ENCODE measurements around the gene TMTC1.

Gene TMTC1

GRCh38 chr12:29547151-29547632 lies 236.6 kb downstream of the TMTC1 start:
- H3K9me3 ChIP-seq (ENCODE audit: control insufficient read depth, low read length) = no peaks in the 10 kb centered on the region
- no peaks in the 10 kb centered on the region for H3K27me3 ChIP-seq (ENCODE audit: control insufficient read depth, insufficient read depth, low read length)
- H3K27ac ChIP-seq = peak overlapping the region; percentile 68
- H2AFZ ChIP-seq = peak overlapping the region; percentile 63
- TF ChIP-seq CTCF (IDR thresholded peaks at IDR 0.05) = no peak
- H3K9ac ChIP-seq = no peak overlapping the region
- H3K4me1 ChIP-seq = peaks cover 43% of the 10 kb centered on the region
- H3K79me2 ChIP-seq = peaks cover 28% of the 10 kb centered on the region
- H3K4me2 ChIP-seq (ENCODE audit: low read length) = no peak overlapping the region
- no peaks in the 10 kb centered on the region for H3K36me3 ChIP-seq (ENCODE audit: control insufficient read depth, insufficient read depth, low read length)
- H3K4me3 ChIP-seq (ENCODE audit: low read depth, low read length) = no peak overlapping the region

- H3K4me2 ChIP-seq (ENCODE audit: low read length) = no peak overlapping the region
- H3K9me3 ChIP-seq (ENCODE audit: control insufficient read depth, low read length) = no peaks in the 10 kb centered on the region
- no peaks in the 10 kb centered on the region for H3K36me3 ChIP-seq (ENCODE audit: control insufficient read depth, insufficient read depth, low read length)
- H3K4me3 ChIP-seq (ENCODE audit: low read depth, low read length) = no peak overlapping the region
- TF ChIP-seq CTCF (IDR thresholded peaks at IDR 0.05) = no peak
- peaks cover 35% of the 10 kb centered on the region for H3K79me2 ChIP-seq
- peaks cover 48% of the 10 kb centered on the region for H3K4me1 ChIP-seq
- H3K9ac ChIP-seq = no peak overlapping the region
- H3K27ac ChIP-seq = peak overlapping the region; percentile 68
- peak overlapping the region; percentile 66 for H2AFZ ChIP-seq
- H3K27me3 ChIP-seq (ENCODE audit: control insufficient read depth, insufficient read depth, low read length) = no peaks in the 10 kb centered on the region
Measured at GRCh38 chr12:29546000-29546399, 237.7 kb downstream of the TMTC1 start.

- H3K4me1 ChIP-seq = peaks cover 44% of the 10 kb centered on the region
- no peak overlapping the region for H3K4me3 ChIP-seq (ENCODE audit: low read depth, low read length)
- no peak overlapping the region for H3K4me2 ChIP-seq (ENCODE audit: low read length)
- no peak overlapping the region for H2AFZ ChIP-seq
- peaks cover 35% of the 10 kb centered on the region for H3K79me2 ChIP-seq
- no peak overlapping the region for H3K9ac ChIP-seq
- H3K27me3 ChIP-seq (ENCODE audit: control insufficient read depth, insufficient read depth, low read length) = no peaks in the 10 kb centered on the region
- H3K27ac ChIP-seq = no peak overlapping the region
- TF ChIP-seq CTCF (IDR thresholded peaks at IDR 0.05) = no peak
- no peaks in the 10 kb centered on the region for H3K9me3 ChIP-seq (ENCODE audit: control insufficient read depth, low read length)
- H3K36me3 ChIP-seq (ENCODE audit: control insufficient read depth, insufficient read depth, low read length) = no peaks in the 10 kb centered on the region
Measured at GRCh38 chr12:29545102-29545467, 238.7 kb downstream of the TMTC1 start.

GRCh38 chr12:29544428-29545101 lies 239.2 kb downstream of the TMTC1 start:
- H3K4me3 ChIP-seq (ENCODE audit: low read depth, low read length) = no peak overlapping the region
- H3K79me2 ChIP-seq = peaks cover 35% of the 10 kb centered on the region
- no peaks in the 10 kb centered on the region for H3K9me3 ChIP-seq (ENCODE audit: control insufficient read depth, low read length)
- peaks cover 41% of the 10 kb centered on the region for H3K4me1 ChIP-seq
- TF ChIP-seq CTCF (IDR thresholded peaks at IDR 0.05) = no peak
- no peaks in the 10 kb centered on the region for H3K27me3 ChIP-seq (ENCODE audit: control insufficient read depth, insufficient read depth, low read length)
- no peak overlapping the region for H2AFZ ChIP-seq
- no peak overlapping the region for H3K27ac ChIP-seq
- H3K4me2 ChIP-seq (ENCODE audit: low read length) = no peak overlapping the region
- H3K36me3 ChIP-seq (ENCODE audit: control insufficient read depth, insufficient read depth, low read length) = no peaks in the 10 kb centered on the region
- H3K9ac ChIP-seq = no peak overlapping the region

GRCh38 chr12:29543036-29543435 lies 240.7 kb downstream of the TMTC1 start:
- Histone ChIP-seq H3K36me3 (ENCODE audit: control insufficient read depth, insufficient read depth, low read length) (no peaks in the 10 kb centered on the region), H2AFZ (no peak overlapping the region), H3K9me3 (ENCODE audit: control insufficient read depth, low read length) (no peaks in the 10 kb centered on the region), H3K27me3 (ENCODE audit: control insufficient read depth, insufficient read depth, low read length) (no peaks in the 10 kb centered on the region), H3K9ac (no peak overlapping the region), H3K27ac (no peak overlapping the region), H3K4me1 (peaks cover 53% of the 10 kb centered on the region), H3K4me2 (ENCODE audit: low read length) (no peak overlapping the region), H3K79me2 (peaks cover 33% of the 10 kb centered on the region), H3K4me3 (ENCODE audit: low read depth, low read length) (no peak overlapping the region)
- no peak for TF ChIP-seq CTCF (IDR thresholded peaks at IDR 0.05)
